ENCODE data around the gene KCNMB1.

The KCNMB1 gene

DNA sequence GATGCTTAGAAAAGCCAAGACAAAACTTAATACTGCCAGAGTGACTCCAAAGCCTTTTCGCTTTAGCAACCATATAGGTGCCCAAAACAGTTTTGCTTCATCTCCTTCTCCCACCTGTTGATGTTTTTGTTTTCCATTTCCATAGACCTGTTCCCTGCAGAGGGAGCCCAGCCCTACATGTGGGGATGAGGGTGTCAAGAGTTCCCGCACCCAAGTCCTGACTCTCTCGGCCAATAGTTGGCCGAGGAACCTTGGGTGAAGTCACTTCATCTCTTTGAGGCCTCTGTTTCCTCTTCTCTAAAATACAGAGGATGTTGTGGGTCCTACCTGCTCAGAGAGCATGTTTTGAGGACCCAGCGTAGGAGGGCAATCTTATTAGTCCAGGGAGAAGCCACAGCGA is 53.1 kb downstream of the KCNMB1 start:
- TF ChIP-seq ZNF274 (IDR thresholded peaks at IDR 0.05; ENCODE audit: low read depth, low read length) (no peak), SUZ12 (IDR thresholded peaks at IDR 0.05; ENCODE audit: extremely low read depth, insufficient read depth, insufficient read length) (no peak), YY1 (IDR thresholded peaks at IDR 0.05; ENCODE audit: insufficient read depth, insufficient read length) (no peak)
- no peak overlapping the region for H3K4me3 ChIP-seq (ENCODE audit: insufficient read length, low read depth)
- peaks cover 4% of the 10 kb centered on the region for H3K9me3 ChIP-seq (ENCODE audit: insufficient read depth, low read length)
- no peaks in the 10 kb centered on the region for H3K36me3 ChIP-seq (ENCODE audit: insufficient read depth, insufficient read length, low read length)
- no peak for DNase-seq (ENCODE audit: low read depth, low spot score)
- H3K9ac ChIP-seq (ENCODE audit: insufficient read length, low read depth), result no peak overlapping the region
- no peaks in the 10 kb centered on the region for H3K27me3 ChIP-seq (ENCODE audit: insufficient read depth, insufficient read length)
- H3K4me1 ChIP-seq (ENCODE audit: insufficient read depth, insufficient read length), result peaks cover 12% of the 10 kb centered on the region

DNA sequence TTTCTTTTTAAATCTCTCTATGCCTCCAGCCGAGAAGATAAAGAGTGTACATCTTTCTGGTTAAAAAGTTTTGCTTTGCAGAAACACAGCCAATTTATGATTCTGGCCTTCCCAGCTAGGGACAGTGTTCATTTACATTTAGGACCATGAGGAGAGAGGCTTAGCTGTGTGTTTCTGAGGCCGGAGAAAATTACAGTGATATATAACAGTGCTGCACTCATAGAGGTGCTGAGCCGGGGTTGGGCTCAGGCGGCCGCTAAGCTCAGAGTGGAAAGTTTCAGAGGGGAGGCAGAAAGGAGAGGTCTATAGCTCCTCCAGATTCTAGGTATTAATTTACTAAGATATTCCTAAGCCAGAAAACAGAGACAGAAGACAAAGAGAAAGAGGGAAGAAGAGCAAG is 54.5 kb downstream of the KCNMB1 start:
- no peaks in the 10 kb centered on the region for H3K27me3 ChIP-seq (ENCODE audit: insufficient read depth, insufficient read length)
- no peak overlapping the region for H3K4me3 ChIP-seq (ENCODE audit: insufficient read length, low read depth)
- no peaks in the 10 kb centered on the region for H3K36me3 ChIP-seq (ENCODE audit: insufficient read depth, insufficient read length, low read length)
- no peak overlapping the region for H3K9ac ChIP-seq (ENCODE audit: insufficient read length, low read depth)
- TF ChIP-seq ZNF274 (IDR thresholded peaks at IDR 0.05; ENCODE audit: low read depth, low read length), result no peak
- TF ChIP-seq SUZ12 (IDR thresholded peaks at IDR 0.05; ENCODE audit: extremely low read depth, insufficient read depth, insufficient read length), result no peak
- TF ChIP-seq YY1 (IDR thresholded peaks at IDR 0.05; ENCODE audit: insufficient read depth, insufficient read length), result no peak
- DNase-seq (ENCODE audit: low read depth, low spot score), result no peak
- no peaks in the 10 kb centered on the region for H3K9me3 ChIP-seq (ENCODE audit: insufficient read depth, low read length)
- H3K4me1 ChIP-seq (ENCODE audit: insufficient read depth, insufficient read length), result peaks cover 9% of the 10 kb centered on the region

DNA sequence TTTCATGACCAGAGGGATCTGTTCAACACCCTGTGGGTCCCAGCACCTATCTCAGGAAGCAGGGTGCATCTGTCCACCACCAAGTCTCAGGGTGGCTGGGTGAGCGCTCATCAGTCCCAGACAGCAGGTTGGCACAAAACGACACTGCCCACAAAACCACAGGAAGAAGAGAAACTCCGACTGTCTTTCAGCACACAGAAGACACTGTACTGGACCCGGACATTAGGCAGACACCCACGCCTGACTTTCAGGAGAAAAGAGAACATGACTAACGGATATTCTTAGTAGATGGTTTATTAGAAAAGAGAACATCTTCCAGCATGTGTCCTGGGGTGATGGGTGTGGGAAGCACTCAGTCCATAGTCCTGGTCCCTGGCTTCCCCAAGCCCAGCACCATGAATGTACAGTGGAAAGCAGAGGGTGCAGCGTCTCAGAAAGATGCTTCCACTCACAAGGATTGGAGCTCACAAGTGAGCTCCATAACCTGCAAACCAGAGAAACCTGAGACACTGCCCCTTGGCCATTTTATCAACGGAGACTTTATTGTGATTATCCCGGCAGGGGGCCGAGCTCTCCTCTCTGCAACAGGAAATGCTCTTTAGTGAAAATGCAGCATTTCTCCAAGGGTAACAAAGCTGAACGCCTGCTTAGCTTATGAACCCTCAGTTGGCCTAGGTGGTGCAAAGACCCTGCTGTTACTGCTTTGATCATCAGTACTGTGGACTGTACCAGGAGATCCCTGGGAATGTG is 55.8 kb downstream of the KCNMB1 start:
- Histone ChIP-seq H3K27me3 (ENCODE audit: insufficient read depth, insufficient read length) (no peaks in the 10 kb centered on the region), H3K4me3 (ENCODE audit: insufficient read length, low read depth) (peak overlapping the region; percentile 11), H3K36me3 (ENCODE audit: insufficient read depth, insufficient read length, low read length) (no peaks in the 10 kb centered on the region), H3K4me1 (ENCODE audit: insufficient read depth, insufficient read length) (peaks cover 9% of the 10 kb centered on the region), H3K9me3 (ENCODE audit: insufficient read depth, low read length) (no peaks in the 10 kb centered on the region), H3K9ac (ENCODE audit: insufficient read length, low read depth) (peak overlapping the region; percentile 61)
- no peak for TF ChIP-seq ZNF274 (IDR thresholded peaks at IDR 0.05; ENCODE audit: low read depth, low read length)
- no peak for TF ChIP-seq YY1 (IDR thresholded peaks at IDR 0.05; ENCODE audit: insufficient read depth, insufficient read length)
- TF ChIP-seq SUZ12 (IDR thresholded peaks at IDR 0.05; ENCODE audit: extremely low read depth, insufficient read depth, insufficient read length), result no peak
- peak; percentile 71 for DNase-seq (ENCODE audit: low read depth, low spot score)

DNA sequence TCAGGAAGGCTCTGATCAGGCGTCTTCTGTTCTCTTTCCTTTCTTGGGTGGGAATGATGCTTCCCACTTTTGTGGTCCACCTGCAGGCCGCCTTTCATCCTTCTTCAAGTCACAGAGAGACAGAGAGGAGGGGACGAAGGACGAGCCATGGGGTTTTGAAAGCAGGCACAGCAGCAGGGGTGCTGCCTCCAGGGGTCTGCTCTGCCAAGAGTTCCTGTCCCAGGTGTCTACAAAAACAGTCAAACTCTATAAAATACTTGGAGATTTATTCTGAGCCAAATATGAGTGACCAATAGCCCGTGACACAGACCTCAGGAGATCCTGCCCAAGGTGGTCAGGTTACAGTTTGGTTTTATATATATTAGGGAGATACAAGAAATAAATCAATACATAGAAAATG is 57.1 kb downstream of the KCNMB1 start:
- Histone ChIP-seq H3K9me3 (ENCODE audit: insufficient read depth, low read length) (no peaks in the 10 kb centered on the region), H3K4me1 (ENCODE audit: insufficient read depth, insufficient read length) (peaks cover 9% of the 10 kb centered on the region), H3K27me3 (ENCODE audit: insufficient read depth, insufficient read length) (no peaks in the 10 kb centered on the region), H3K9ac (ENCODE audit: insufficient read length, low read depth) (no peak overlapping the region), H3K4me3 (ENCODE audit: insufficient read length, low read depth) (no peak overlapping the region), H3K36me3 (ENCODE audit: insufficient read depth, insufficient read length, low read length) (no peaks in the 10 kb centered on the region)
- no peak for TF ChIP-seq SUZ12 (IDR thresholded peaks at IDR 0.05; ENCODE audit: extremely low read depth, insufficient read depth, insufficient read length)
- no peak for DNase-seq (ENCODE audit: low read depth, low spot score)

DNA sequence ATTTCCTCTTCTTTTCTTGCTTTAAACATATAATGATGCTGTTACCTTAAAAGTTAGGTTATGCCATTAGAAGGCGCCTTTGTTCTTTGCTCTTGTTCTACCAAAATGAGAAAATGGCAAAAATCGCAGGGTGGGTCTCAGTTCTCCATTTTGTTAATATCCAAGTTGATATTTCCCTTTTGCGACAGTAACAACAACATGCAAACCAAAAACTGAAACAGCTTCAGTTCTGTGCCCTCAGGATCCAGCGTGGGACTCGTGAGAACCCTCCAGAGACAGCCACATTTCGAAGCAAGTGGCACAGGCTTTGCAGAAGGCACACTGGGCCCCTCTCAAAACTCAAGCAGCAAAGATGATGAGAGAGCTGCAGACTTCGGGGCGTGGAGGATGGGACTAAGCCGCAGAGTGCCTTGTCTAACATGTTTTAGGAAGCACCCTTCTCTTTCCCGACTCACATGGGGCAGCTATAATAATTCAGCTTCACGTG is 58.6 kb downstream of the KCNMB1 start:
- Histone ChIP-seq H3K27me3 (ENCODE audit: insufficient read depth, insufficient read length) (no peaks in the 10 kb centered on the region), H3K36me3 (ENCODE audit: insufficient read depth, insufficient read length, low read length) (no peaks in the 10 kb centered on the region), H3K4me1 (ENCODE audit: insufficient read depth, insufficient read length) (peaks cover 8% of the 10 kb centered on the region), H3K4me3 (ENCODE audit: insufficient read length, low read depth) (no peak overlapping the region), H3K9ac (ENCODE audit: insufficient read length, low read depth) (no peak overlapping the region), H3K9me3 (ENCODE audit: insufficient read depth, low read length) (no peaks in the 10 kb centered on the region)
- no peak for DNase-seq (ENCODE audit: low read depth, low spot score)
- TF ChIP-seq SUZ12 (IDR thresholded peaks at IDR 0.05; ENCODE audit: extremely low read depth, insufficient read depth, insufficient read length) (no peak), YY1 (IDR thresholded peaks at IDR 0.05; ENCODE audit: insufficient read depth, insufficient read length) (no peak), ZNF274 (IDR thresholded peaks at IDR 0.05; ENCODE audit: low read depth, low read length) (no peak)

DNA sequence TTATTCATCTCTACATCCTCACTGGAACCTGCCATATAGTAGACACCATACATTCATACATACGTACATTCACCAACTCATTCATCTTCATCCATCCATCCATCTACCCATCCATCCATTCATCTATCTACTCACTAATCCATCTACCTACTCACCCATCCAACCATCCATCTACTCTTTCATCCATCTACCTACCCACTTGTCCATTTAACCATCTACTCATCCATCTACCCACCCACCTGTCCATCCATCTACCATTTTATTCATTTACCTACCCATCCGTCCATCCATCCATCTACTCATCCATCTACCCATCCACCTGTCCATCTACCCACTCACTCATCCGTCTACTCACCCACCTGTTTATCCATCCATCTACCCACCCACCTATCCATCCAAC is 59.6 kb downstream of the KCNMB1 start:
- DNase-seq (ENCODE audit: low read depth, low spot score), result no peak
- Histone ChIP-seq H3K27me3 (ENCODE audit: insufficient read depth, insufficient read length) (no peaks in the 10 kb centered on the region), H3K4me3 (ENCODE audit: insufficient read length, low read depth) (no peak overlapping the region), H3K9ac (ENCODE audit: insufficient read length, low read depth) (no peak overlapping the region), H3K36me3 (ENCODE audit: insufficient read depth, insufficient read length, low read length) (no peaks in the 10 kb centered on the region), H3K4me1 (ENCODE audit: insufficient read depth, insufficient read length) (peaks cover 8% of the 10 kb centered on the region), H3K9me3 (ENCODE audit: insufficient read depth, low read length) (no peaks in the 10 kb centered on the region)
- TF ChIP-seq ZNF274 (IDR thresholded peaks at IDR 0.05; ENCODE audit: low read depth, low read length) (no peak), YY1 (IDR thresholded peaks at IDR 0.05; ENCODE audit: insufficient read depth, insufficient read length) (no peak), SUZ12 (IDR thresholded peaks at IDR 0.05; ENCODE audit: extremely low read depth, insufficient read depth, insufficient read length) (no peak)

DNA sequence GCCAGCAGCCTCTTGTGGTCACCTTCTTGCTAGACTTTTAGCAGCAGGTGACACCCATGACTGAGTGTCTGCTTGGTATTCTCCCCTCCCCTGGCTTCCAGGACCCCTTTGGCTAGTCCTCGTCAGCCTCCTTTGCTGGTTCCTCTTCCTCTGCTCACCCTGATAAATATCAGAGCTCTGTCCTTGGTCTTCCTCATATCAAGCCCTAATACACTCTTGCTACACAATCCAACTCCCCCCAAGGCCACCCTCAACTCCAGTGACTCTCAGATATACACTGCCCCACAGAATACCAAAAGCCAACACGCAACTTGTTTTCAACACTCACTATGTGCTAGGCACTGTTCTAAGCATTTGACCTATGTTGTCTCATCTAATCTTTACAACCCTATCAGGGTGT is 61.3 kb downstream of the KCNMB1 start:
- peaks cover under 1% of the 10 kb centered on the region for H3K4me1 ChIP-seq (ENCODE audit: insufficient read depth, insufficient read length)
- DNase-seq (ENCODE audit: low read depth, low spot score), result no peak
- H3K4me3 ChIP-seq (ENCODE audit: insufficient read length, low read depth), result no peak overlapping the region

More for the DNA sequence above, 61.3 kb downstream of the KCNMB1 start:
- Histone ChIP-seq H3K27me3 (ENCODE audit: insufficient read depth, insufficient read length) (no peaks in the 10 kb centered on the region), H3K9ac (ENCODE audit: insufficient read length, low read depth) (no peak overlapping the region), H3K9me3 (ENCODE audit: insufficient read depth, low read length) (no peaks in the 10 kb centered on the region), H3K36me3 (ENCODE audit: insufficient read depth, insufficient read length, low read length) (no peaks in the 10 kb centered on the region)
- TF ChIP-seq ZNF274 (IDR thresholded peaks at IDR 0.05; ENCODE audit: low read depth, low read length) (no peak), SUZ12 (IDR thresholded peaks at IDR 0.05; ENCODE audit: extremely low read depth, insufficient read depth, insufficient read length) (no peak), YY1 (IDR thresholded peaks at IDR 0.05; ENCODE audit: insufficient read depth, insufficient read length) (no peak)

All from NT2/D1 (cell line).